K562 (cell line): ENCODE results near the gene GRIN2A. TPM values are rescaled to one million over a fixed set of nuclear protein-coding genes. Genes with fewer than 3 reads are reported as not detected.

Experiments used
- ATAC-seq: fragments of 200-7000 bp; cut with Tn5 transposase; 3 replicates; pipeline ENCODE4 v1.9.1; 2020; ENCODE audit warnings: moderate library complexity
- BruUV-seq: library from RNA; stranded (reverse); fragments of 400-500 nt; replicated peaks from 2 replicates; lab custom pipeline; 2021; lab: Mats Ljungman, UMichigan
- CTCF ChIA-PET: fragments of 300-600 bp; formaldehyde crosslinking; extraction: SDS; loops from one replicate; lab custom pipeline; 2021; ENCODE audit warnings: low intra/inter-chr PET ratio; lab: Yijun Ruan, JAX
- POLR2A ChIA-PET: fragments of 300-600, 350-650 bp; sonication (Branson Sonifier 250); formaldehyde crosslinking; extraction: SDS; loops from one replicate; lab custom pipeline; 2021; ENCODE audit warnings: antibody characterized with exemption, inconsistent platforms; lab: Yijun Ruan, JAX
- DNase-seq, 4 experiments: peaks; one replicate each; pipeline versions ENCODE4 v3.0.0 to v3.0.0-alpha.2; 2011 to 2018; ENCODE audit warnings: low spot score in 3 of 4, mixed read lengths in 3 of 4; ENCODE audit errors: extremely low read depth in 1 of 4
- FAIRE-seq: peaks from 2 replicates; lab custom pipeline; 2011; peaks lifted over from hg19 to GRCh38; lab: Jason Lieb, UNC
- H2AFZ ChIP-seq: 2 replicates; pipeline ENCODE4 v1.6.0; 2011; ENCODE audit warnings: low read depth, low read length, control low read depth, inconsistent platforms
- H3K27ac ChIP-seq: fragments of 200-600 bp; 3 replicates; pipeline ENCODE4 v1.8.0; 2011; ENCODE audit warnings: low read depth, mild to moderate bottlenecking, control low read depth, inconsistent platforms, low read length, moderate library complexity, mixed read lengths; ENCODE audit errors: extremely low read depth
- H3K27me3 ChIP-seq, 2 experiments: fragments of 300-600 bp in 1 of 2; 2 replicates in 1 of 2; 3 replicates in 1 of 2; pipeline versions ENCODE4 v1.6.0 to v1.8.0; 2011; ENCODE audit warnings: inconsistent platforms in 2 of 2, low read length in 2 of 2, mild to moderate bottlenecking in 1 of 2, mixed read lengths in 1 of 2, moderate library complexity in 1 of 2; ENCODE audit not compliant: control insufficient read depth in 2 of 2, insufficient read depth in 2 of 2
- H3K36me3 ChIP-seq: fragments of 300-600 bp; 3 replicates; pipeline ENCODE4 v1.8.0; 2011; ENCODE audit warnings: mild to moderate bottlenecking, low read length, inconsistent platforms; ENCODE audit not compliant: control insufficient read depth, insufficient read depth
- H3K4me1 ChIP-seq, 2 experiments: fragments of 200-600 bp in 1 of 2; replicated peaks in 1 of 2; 2 replicates in 1 of 2; 3 replicates in 1 of 2; pipeline versions ENCODE4 v1.5.1 to v1.8.0; 2011; ENCODE audit warnings: inconsistent platforms in 2 of 2, low read length in 2 of 2, mild to moderate bottlenecking in 1 of 2, mixed read lengths in 1 of 2, moderate library complexity in 1 of 2; ENCODE audit not compliant: control insufficient read depth in 2 of 2, insufficient read depth in 2 of 2
- H3K4me2 ChIP-seq: 2 replicates; pipeline ENCODE4 v1.6.1; 2011; ENCODE audit warnings: low read length, control low read depth, inconsistent platforms, mixed read lengths; ENCODE audit not compliant: insufficient read depth
- H3K4me3 ChIP-seq: fragments of 200-600 bp; sonication (generic), shearing (Covaris generic); 2 replicates; pipeline ENCODE4 v1.5.1; 2016; ENCODE audit warnings: control low read depth, inconsistent platforms
- H3K79me2 ChIP-seq: fragments of 200-600 bp; 3 replicates; pipeline ENCODE4 v1.8.0; 2011; ENCODE audit warnings: low read length, inconsistent platforms; ENCODE audit not compliant: control insufficient read depth, insufficient read depth
- H3K9ac ChIP-seq, 2 experiments: 2 replicates each; pipeline versions ENCODE4 v1.6.0 to v1.6.1; 2011; ENCODE audit warnings: low read depth in 2 of 2, low read length in 2 of 2, control low read depth in 1 of 2, inconsistent platforms in 1 of 2, mild to moderate bottlenecking in 1 of 2, mixed read lengths in 1 of 2; ENCODE audit not compliant: insufficient read depth in 1 of 2
- H3K9me1 ChIP-seq: one replicate; pipeline ENCODE4 v1.6.0; 2011; ENCODE audit warnings: inconsistent platforms, mild to moderate bottlenecking, low read length, moderate library complexity; ENCODE audit not compliant: control insufficient read depth, insufficient read depth
- H3K9me3 ChIP-seq: replicated peaks from 2 replicates; pipeline ENCODE4 v1.5.1; 2011; ENCODE audit warnings: low read depth, low read length, inconsistent platforms; ENCODE audit not compliant: control insufficient read depth, insufficient read depth
- H4K20me1 ChIP-seq: replicated peaks from 2 replicates; pipeline ENCODE4 v1.6.1; 2011; ENCODE audit warnings: low read length, inconsistent platforms, mixed read lengths; ENCODE audit not compliant: control insufficient read depth, insufficient read depth
- GTF2F1 ChIP-seq: IDR thresholded peaks from 2 replicates; pipeline ENCODE4 v1.6.1; 2011; ENCODE audit warnings: low read depth, low read length, improper control_type of control experiment
- HDAC1 ChIP-seq, 2 experiments: fragments of 450-650 bp; IDR thresholded peaks; 2 replicates each; pipeline ENCODE4 v1.6.1; 2016 to 2017; ENCODE audit warnings: inconsistent platforms in 1 of 2, mild to moderate bottlenecking in 1 of 2, moderate library complexity in 1 of 2
- HOMEZ ChIP-seq: fragments of 250-450 bp; sonication (Bioruptor Pico); IDR thresholded peaks from 2 replicates; pipeline ENCODE4 v1.4.0; 2020; ENCODE audit warnings: mild to moderate bottlenecking, moderate library complexity
- NCOA6 ChIP-seq: fragments of 450-650 bp; IDR thresholded peaks from 2 replicates; pipeline ENCODE4 v1.6.1; 2017; ENCODE audit warnings: mild to moderate bottlenecking
- NELFE ChIP-seq: IDR thresholded peaks from 2 replicates; pipeline ENCODE4 v1.6.1; 2011; ENCODE audit warnings: mild to moderate bottlenecking; ENCODE audit not compliant: insufficient read depth, insufficient read length
- SPI1 ChIP-seq: IDR thresholded peaks from 2 replicates; pipeline ENCODE4 v1.6.1; 2011; ENCODE audit warnings: low read depth, low read length, control low read depth, borderline replicate concordance
- ZBTB17 ChIP-seq: fragments of 450-650 bp; formaldehyde crosslinking; IDR thresholded peaks from 2 replicates; pipeline ENCODE4 v1.4.0; 2020; ENCODE audit warnings: mild to moderate bottlenecking
- ZNF512 ChIP-seq: IDR thresholded peaks from 2 replicates; pipeline ENCODE4 v1.6.1; 2016; ENCODE audit warnings: missing genetic modification characterization, missing compliant biosample characterization
- WGBS: fragments of 100-300 bp; shearing (Covaris generic); methylation state at CpG from one replicate; pipeline ENCODE4 v1.1.6; 2016; ENCODE audit warnings: low coverage, mixed read lengths; ENCODE audit not compliant: insufficient coverage; ENCODE audit errors: missing lambda C conversion rate; 5-methylcytosine and 5-hydroxymethylcytosine counted together
- in situ Hi-C: fragments of 300-500 bp; cut with MboI; formaldehyde crosslinking; loops from 4 replicates; pipeline ENCODE4 v1.15.0; 2018; ENCODE audit warnings: inconsistent platforms, mixed read lengths
- intact Hi-C: fragments of 100-400 bp; cut with micrococcal nuclease; formaldehyde crosslinking; loops from 2 replicates; pipeline ENCODE4 v1.14.2; 2022
- polyA plus RNA-seq, 8 experiments: library from polyadenylated mRNA; depleted of rRNA in 4 of 8; stranded (reverse) in 5 of 8; unstranded in 3 of 8; fragments of >200 nt; fragmentation: Nextera tagmentation in 2 of 8; fragmentation: Illumina TruSeq in 1 of 8; extraction: Ambion mirVana in 2 of 8; extraction: Trizol in 1 of 8; gene quantifications; 2 replicates each; pipeline versions ENCODE4 v1.2.1 to v1.2.3, GENCODE V29; 2011 to 2014; ENCODE audit warnings: inconsistent platforms in 1 of 8, missing spikeins in 1 of 8
- total RNA-seq, 7 experiments: library from RNA; depleted of rRNA in 6 of 7; stranded (reverse); fragments of >200 nt in 6 of 7; fragmentation: Illumina TruSeq in 2 of 7; extraction: Trizol in 2 of 7; gene quantifications; 2 replicates each; pipeline versions ENCODE4 v1.2.1 to v1.2.3, GENCODE V29; 2011 to 2021; ENCODE audit warnings: low replicate concordance in 1 of 7

Gene GRIN2A
- total and polyA plus RNA-seq, 9 of the 15 experiments (the other 6 are each of a cell fraction or from before 2014, with no cell fraction given), result not detected

GRCh38 chr16:10100829-10101228, 81.4 kb downstream of the GRIN2A start:
- Histone ChIP-seq H3K4me1 (no peaks in the 10 kb centered on the region), H3K9me3 (no peaks in the 10 kb centered on the region), H3K4me3 (no peak overlapping the region), H3K4me2 (no peak overlapping the region), H3K27ac (no peak overlapping the region), H2AFZ (no peak overlapping the region), H3K27me3 (no peaks in the 10 kb centered on the region), H3K9ac (no peak overlapping the region), H3K79me2 (no peaks in the 10 kb centered on the region), H4K20me1 (no peaks in the 10 kb centered on the region), H3K9me1 (no peaks in the 10 kb centered on the region), H3K36me3 (no peaks in the 10 kb centered on the region)
- CTCF ChIA-PET, result no interaction called here
- in situ Hi-C loops, result no loop called here
- POLR2A ChIA-PET, result no interaction called here
- no peak for DNase-seq
- FAIRE-seq, result no peak
- intact Hi-C loops, result no loop called here
- BruUV-seq, result no TSS peak
- 2% methylated on average over 4 of the region's 4 CpGs for WGBS
- TF ChIP-seq SPI1 (peak; percentile 75), HDAC1 (IDR thresholded peaks at IDR 0.05) (no peak), ZBTB17 (CRISPR knock-in tag) (no peak), HOMEZ (no peak), ZNF512 (tag) (no peak), NELFE (no peak), NCOA6 (no peak), GTF2F1 (no peak)
- no peak for ATAC-seq
